ENCODE results near the gene SMARCC2. TPM values are rescaled to one million over a fixed set of nuclear protein-coding genes. Genes with fewer than 3 reads are reported as not detected.
"Not testable (repeated sequence)": the region's sequence is repeated elsewhere in the genome, so short reads cannot be mapped to it uniquely, and the experiment has no call there.

SMARCC2 gene
- total RNA-seq, 1 donor from 2014 or later, result 33.7 TPM

DNA sequence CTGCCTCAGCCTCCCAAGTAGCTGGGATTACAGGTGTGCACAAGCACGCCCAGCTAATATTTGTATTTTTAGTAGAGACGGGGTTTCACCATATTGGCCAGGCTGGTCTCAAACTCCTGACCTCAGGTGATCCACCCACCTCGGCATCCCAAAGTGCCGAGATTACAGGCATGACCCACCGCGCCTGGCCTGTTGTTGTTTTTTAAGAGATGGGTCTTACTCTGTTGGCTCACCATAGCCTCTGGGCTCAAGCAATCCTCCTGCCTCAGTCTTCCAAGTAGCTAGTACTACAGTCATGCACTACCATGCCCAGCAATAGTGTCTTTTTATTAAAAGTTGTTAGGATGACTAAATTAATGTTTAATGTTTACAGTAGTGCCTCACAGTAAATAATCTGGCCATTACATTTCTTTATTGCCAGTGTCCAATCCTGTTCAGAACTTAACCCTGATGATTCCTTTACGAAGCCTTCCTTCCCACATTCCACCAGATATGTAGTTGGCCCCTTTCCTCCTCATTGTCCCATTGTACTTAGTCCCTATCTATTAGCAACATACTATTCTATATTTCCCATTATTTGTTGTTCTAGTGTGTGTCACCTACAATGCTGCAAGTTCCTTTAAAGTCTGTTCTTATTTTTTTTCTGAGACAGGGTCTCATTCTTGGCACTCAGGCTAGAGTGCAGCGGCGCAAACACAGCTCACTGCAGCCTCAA is 8.8 kb upstream of the SMARCC2 start:
- Histone ChIP-seq H3K36me3 (ENCODE audit: control insufficient read depth, insufficient read depth, low read length) (no peaks in the 10 kb centered on the region), H3K4me3 (ENCODE audit: low read depth, low read length) (no peak overlapping the region), H3K27me3 (ENCODE audit: control insufficient read depth, insufficient read depth, low read length) (no peaks in the 10 kb centered on the region)
- DNase-seq (ENCODE audit: low read depth), result no peak
- TF ChIP-seq CTCF (IDR thresholded peaks at IDR 0.05; ENCODE audit: insufficient read depth, low read length, poor library complexity, severe bottlenecking), result no peak

GRCh38 chr12:56196818-56197550 is 7.7 kb upstream of the SMARCC2 start:
- not testable (repeated sequence) for H3K4me3 ChIP-seq (ENCODE audit: low read depth, low read length); H3K36me3 ChIP-seq (ENCODE audit: control insufficient read depth, insufficient read depth, low read length); H3K27me3 ChIP-seq (ENCODE audit: control insufficient read depth, insufficient read depth, low read length)
- peak; percentile 19 for DNase-seq (ENCODE audit: low read depth)

GRCh38 chr12:56193025-56193578 is 3.8 kb upstream of the SMARCC2 start:
- DNase-seq (ENCODE audit: low read depth), result no peak
- TF ChIP-seq CTCF (IDR thresholded peaks at IDR 0.05; ENCODE audit: insufficient read depth, low read length, poor library complexity, severe bottlenecking), result peak; percentile 81
- Histone ChIP-seq H3K36me3 (ENCODE audit: control insufficient read depth, insufficient read depth, low read length) (no peaks in the 10 kb centered on the region), H3K4me3 (ENCODE audit: low read depth, low read length) (no peak overlapping the region), H3K27me3 (ENCODE audit: control insufficient read depth, insufficient read depth, low read length) (no peaks in the 10 kb centered on the region)

DNA sequence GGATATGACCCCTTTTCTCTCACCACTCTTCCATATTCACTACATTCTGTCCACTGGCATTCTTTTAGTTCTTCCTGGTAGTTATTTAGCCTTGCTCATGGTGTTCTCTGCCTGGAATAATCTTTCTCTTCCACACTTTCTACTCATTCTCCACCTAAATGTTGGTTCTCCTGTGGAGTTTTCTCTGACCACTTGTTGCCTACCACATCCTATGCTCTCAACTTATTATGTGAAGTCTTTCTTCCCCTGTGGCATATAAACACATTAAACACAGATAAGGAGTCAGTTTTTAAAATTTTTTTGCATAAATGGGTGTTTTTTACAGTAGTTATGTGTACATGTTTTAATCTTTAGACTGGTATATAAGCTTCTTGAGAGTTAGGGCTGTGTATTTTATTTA is 3.3 kb upstream of the SMARCC2 start:
- TF ChIP-seq CTCF (IDR thresholded peaks at IDR 0.05; ENCODE audit: insufficient read depth, low read length, poor library complexity, severe bottlenecking), result no peak
- Histone ChIP-seq H3K27me3 (ENCODE audit: control insufficient read depth, insufficient read depth, low read length) (no peaks in the 10 kb centered on the region), H3K4me3 (ENCODE audit: low read depth, low read length) (no peak overlapping the region), H3K36me3 (ENCODE audit: control insufficient read depth, insufficient read depth, low read length) (no peaks in the 10 kb centered on the region)
- DNase-seq (ENCODE audit: low read depth), result no peak

- TF ChIP-seq CTCF (IDR thresholded peaks at IDR 0.05; ENCODE audit: insufficient read depth, low read length, poor library complexity, severe bottlenecking), result no peak
- no peaks in the 10 kb centered on the region for H3K27me3 ChIP-seq (ENCODE audit: control insufficient read depth, insufficient read depth, low read length)
- DNase-seq (ENCODE audit: low read depth), result no peak
These were observed 1.4 kb upstream of the SMARCC2 start for GRCh38 chr12:56190695-56191155.

DNA sequence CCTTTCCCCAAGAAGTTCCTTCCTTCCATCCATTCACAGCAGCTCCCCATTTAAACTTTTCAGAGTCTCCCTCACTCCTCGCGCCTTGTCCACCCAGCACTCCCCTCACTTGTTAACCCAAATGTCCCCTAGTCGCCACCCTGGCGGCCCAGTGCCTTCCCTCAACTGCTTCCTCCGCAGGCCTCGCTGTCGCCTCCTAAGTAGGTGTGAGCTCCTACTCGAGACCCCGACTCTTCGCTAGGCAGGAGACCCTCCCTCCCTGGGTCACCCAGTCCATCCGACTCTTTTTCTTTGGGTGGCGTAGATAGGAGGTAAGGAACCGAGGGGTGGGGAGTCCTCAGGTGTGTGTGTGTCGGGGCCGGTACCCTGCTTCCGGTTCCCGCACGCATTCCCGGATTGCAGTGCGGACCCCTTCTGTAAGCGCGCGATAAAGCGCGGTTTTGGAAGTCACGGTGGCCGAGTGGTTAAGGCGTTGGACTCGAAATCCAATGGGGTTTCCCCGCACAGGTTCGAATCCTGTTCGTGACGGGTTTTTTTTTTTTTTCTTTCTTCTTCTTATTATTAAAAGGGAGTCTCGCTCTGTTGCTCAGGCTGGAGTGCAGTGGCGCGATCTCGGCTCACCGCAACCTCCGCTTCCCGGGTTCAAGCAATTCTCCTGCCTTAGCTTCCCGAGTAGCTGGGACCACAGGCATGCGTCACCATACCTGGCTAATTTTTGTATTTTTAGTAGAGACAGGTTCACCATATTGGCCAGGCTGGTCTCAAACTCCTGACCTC is 823 bp upstream of the SMARCC2 start:
- Histone ChIP-seq H3K36me3 (ENCODE audit: control insufficient read depth, insufficient read depth, low read length) (no peaks in the 10 kb centered on the region), H3K27me3 (ENCODE audit: control insufficient read depth, insufficient read depth, low read length) (no peaks in the 10 kb centered on the region), H3K4me3 (ENCODE audit: low read depth, low read length) (peak overlapping the region; percentile 77)
- DNase-seq (ENCODE audit: low read depth), result no peak
- no peak for TF ChIP-seq CTCF (IDR thresholded peaks at IDR 0.05; ENCODE audit: insufficient read depth, low read length, poor library complexity, severe bottlenecking)

More at GRCh38 chr12:56190695-56191155, 1.4 kb upstream of the SMARCC2 start:
- H3K4me3 ChIP-seq (ENCODE audit: low read depth, low read length), result peak overlapping the region; percentile 77
- no peaks in the 10 kb centered on the region for H3K36me3 ChIP-seq (ENCODE audit: control insufficient read depth, insufficient read depth, low read length)
